ENCODE results near the gene HCN2. TPM values are rescaled to one million over a fixed set of nuclear protein-coding genes. Genes with fewer than 3 reads are reported as not detected.

Gene HCN2
- total RNA-seq, 2 experiments from 2014 or later, result 0.67 to 0.75 TPM

GRCh38 chr19:608155-609003, 18.7 kb downstream of the HCN2 start:
- no peaks in the 10 kb centered on the region for H3K27me3 Mint-ChIP-seq
- ATAC-seq, result no peak
- peak; percentile 53 for DNase-seq
- no peaks in the 10 kb centered on the region for H3K9me3 Mint-ChIP-seq (ENCODE audit: low read depth)
- CTCF ChIA-PET, result no interaction called here
- H3K4me1 Mint-ChIP-seq, result peaks cover 16% of the 10 kb centered on the region
- peak overlapping the region; percentile 75 for H3K27ac Mint-ChIP-seq
- H3K36me3 Mint-ChIP-seq, result peaks cover 1% of the 10 kb centered on the region
- H3K4me3 Mint-ChIP-seq, result no peak overlapping the region

- H3K4me1 Mint-ChIP-seq, result peaks cover 16% of the 10 kb centered on the region
- H3K27ac Mint-ChIP-seq, result no peak overlapping the region
- peaks cover 1% of the 10 kb centered on the region for H3K36me3 Mint-ChIP-seq
- H3K4me3 Mint-ChIP-seq, result no peak overlapping the region
- no peak for DNase-seq
- no peak for ATAC-seq
- no peaks in the 10 kb centered on the region for H3K9me3 Mint-ChIP-seq (ENCODE audit: low read depth)
- no peaks in the 10 kb centered on the region for H3K27me3 Mint-ChIP-seq
- CTCF ChIA-PET, result no interaction called here
Measured at GRCh38 chr19:609004-609346, 19.3 kb downstream of the HCN2 start.

- DNase-seq, result peak; percentile 69
- no peaks in the 10 kb centered on the region for H3K9me3 Mint-ChIP-seq (ENCODE audit: low read depth)
- ATAC-seq, result peak; percentile 60
- peaks cover 16% of the 10 kb centered on the region for H3K4me1 Mint-ChIP-seq
- H3K4me3 Mint-ChIP-seq, result peak overlapping the region; percentile 76
- CTCF ChIA-PET, result interaction anchor here (0.8 kb wide), 1 partner anchor 46 kb away, joined by 3 read pairs; no protein-coding TSS in a partner anchor
- H3K27ac Mint-ChIP-seq, result peak overlapping the region; percentile 91
- peaks cover 3% of the 10 kb centered on the region for H3K36me3 Mint-ChIP-seq
- H3K27me3 Mint-ChIP-seq, result no peaks in the 10 kb centered on the region
Measured at GRCh38 chr19:610071-610800, 20.6 kb downstream of the HCN2 start.

GRCh38 chr19:610801-611480, 21.3 kb downstream of the HCN2 start:
- CTCF ChIA-PET, result interaction anchor here (1.8 kb wide), 1 partner anchor 123 kb away, joined by 5 read pairs; no protein-coding TSS in a partner anchor
- DNase-seq, result peak; percentile 81
- ATAC-seq, result peak; percentile 74
- H3K27ac Mint-ChIP-seq, result peak overlapping the region; percentile 91
- H3K9me3 Mint-ChIP-seq (ENCODE audit: low read depth), result no peaks in the 10 kb centered on the region
- peak overlapping the region; percentile 76 for H3K4me3 Mint-ChIP-seq
- H3K36me3 Mint-ChIP-seq, result peaks cover 6% of the 10 kb centered on the region
- peaks cover 20% of the 10 kb centered on the region for H3K4me1 Mint-ChIP-seq
- H3K27me3 Mint-ChIP-seq, result peaks cover 2% of the 10 kb centered on the region

- H3K27ac Mint-ChIP-seq, result peak overlapping the region; percentile 91
- peaks cover 6% of the 10 kb centered on the region for H3K36me3 Mint-ChIP-seq
- peak; percentile 73 for DNase-seq
- peak; percentile 25 for ATAC-seq
- H3K4me1 Mint-ChIP-seq, result peaks cover 20% of the 10 kb centered on the region
- no peaks in the 10 kb centered on the region for H3K9me3 Mint-ChIP-seq (ENCODE audit: low read depth)
- CTCF ChIA-PET, result interaction anchor here (1.8 kb wide), 1 partner anchor 122 kb away, joined by 5 read pairs; no protein-coding TSS in a partner anchor
- peaks cover 2% of the 10 kb centered on the region for H3K27me3 Mint-ChIP-seq
- peak overlapping the region; percentile 76 for H3K4me3 Mint-ChIP-seq
Measured at GRCh38 chr19:611481-611868, 21.8 kb downstream of the HCN2 start.

GRCh38 chr19:612941-613340, 23.3 kb downstream of the HCN2 start:
- ATAC-seq, result no peak
- H3K27me3 Mint-ChIP-seq, result peaks cover 2% of the 10 kb centered on the region
- no peak overlapping the region for H3K4me3 Mint-ChIP-seq
- H3K4me1 Mint-ChIP-seq, result peaks cover 20% of the 10 kb centered on the region
- no peak for DNase-seq
- peaks cover 6% of the 10 kb centered on the region for H3K36me3 Mint-ChIP-seq
- H3K27ac Mint-ChIP-seq, result no peak overlapping the region
- CTCF ChIA-PET, result no interaction called here
- no peaks in the 10 kb centered on the region for H3K9me3 Mint-ChIP-seq (ENCODE audit: low read depth)

GRCh38 chr19:613732-614567, 24.3 kb downstream of the HCN2 start:
- H3K4me1 Mint-ChIP-seq, result peaks cover 20% of the 10 kb centered on the region
- H3K4me3 Mint-ChIP-seq, result no peak overlapping the region
- DNase-seq (no peak), ATAC-seq (no peak)
- H3K9me3 Mint-ChIP-seq (ENCODE audit: low read depth), result no peaks in the 10 kb centered on the region
- H3K27ac Mint-ChIP-seq, result no peak overlapping the region
- H3K36me3 Mint-ChIP-seq, result peaks cover 9% of the 10 kb centered on the region
- CTCF ChIA-PET, result no interaction called here
- H3K27me3 Mint-ChIP-seq, result peaks cover 2% of the 10 kb centered on the region

GRCh38 chr19:615619-616018, 25.9 kb downstream of the HCN2 start:
- peaks cover 2% of the 10 kb centered on the region for H3K27me3 Mint-ChIP-seq
- no peak for DNase-seq
- no peak for ATAC-seq
- CTCF ChIA-PET, result no interaction called here
- H3K4me3 Mint-ChIP-seq, result peak overlapping the region; percentile 11
- H3K36me3 Mint-ChIP-seq, result peaks cover 16% of the 10 kb centered on the region
- H3K9me3 Mint-ChIP-seq (ENCODE audit: low read depth), result no peaks in the 10 kb centered on the region
- H3K27ac Mint-ChIP-seq, result no peak overlapping the region
- peaks cover 18% of the 10 kb centered on the region for H3K4me1 Mint-ChIP-seq

- no peak overlapping the region for H3K4me3 Mint-ChIP-seq
- no peak for DNase-seq
- CTCF ChIA-PET, result no interaction called here
Measured at GRCh38 chr19:616062-616700, 26.5 kb downstream of the HCN2 start.

GRCh38 chr19:616747-617526, 27.3 kb downstream of the HCN2 start:
- CTCF ChIA-PET, result no interaction called here
- H3K9me3 Mint-ChIP-seq (ENCODE audit: low read depth), result no peaks in the 10 kb centered on the region
- H3K27me3 Mint-ChIP-seq, result peaks cover 2% of the 10 kb centered on the region
- H3K4me1 Mint-ChIP-seq, result peaks cover 7% of the 10 kb centered on the region
- no peak for DNase-seq
- peaks cover 16% of the 10 kb centered on the region for H3K36me3 Mint-ChIP-seq
- ATAC-seq, result no peak
- H3K27ac Mint-ChIP-seq, result no peak overlapping the region
- H3K4me3 Mint-ChIP-seq, result no peak overlapping the region

More at GRCh38 chr19:616062-616700, 26.5 kb downstream of the HCN2 start:
- peaks cover 14% of the 10 kb centered on the region for H3K4me1 Mint-ChIP-seq
- peaks cover 16% of the 10 kb centered on the region for H3K36me3 Mint-ChIP-seq
- no peak for ATAC-seq
- H3K27ac Mint-ChIP-seq, result no peak overlapping the region
- no peaks in the 10 kb centered on the region for H3K9me3 Mint-ChIP-seq (ENCODE audit: low read depth)
- H3K27me3 Mint-ChIP-seq, result peaks cover 2% of the 10 kb centered on the region

- Mint-ChIP-seq H3K27me3 (peaks cover 2% of the 10 kb centered on the region), H3K36me3 (peaks cover 14% of the 10 kb centered on the region), H3K4me1 (peaks cover 4% of the 10 kb centered on the region), H3K9me3 (ENCODE audit: low read depth) (no peaks in the 10 kb centered on the region), H3K27ac (no peak overlapping the region), H3K4me3 (no peak overlapping the region)
- ATAC-seq, result no peak
- CTCF ChIA-PET, result no interaction called here
- no peak for DNase-seq
Measured at GRCh38 chr19:617551-618246, 28.0 kb downstream of the HCN2 start.

All from activated CD8-positive, alpha-beta memory T cell treated with anti-CD3 and anti-CD28 coated beads, Interleukin-2, amount 10 ng/mL, durations not matched to agents 7 days and 5 days (primary cell).